Activated CD8-positive, alpha-beta memory T cell treated with anti-CD3 and anti-CD28 coated beads, Interleukin-2, amount 50 U/mL, for 4 hours (primary cell): ENCODE measurements around the gene DHX29.

Source experiments
- DNase-seq: peaks from one replicate; pipeline ENCODE4 v3.0.0-alpha.2; 2020

DHX29 gene

DNA sequence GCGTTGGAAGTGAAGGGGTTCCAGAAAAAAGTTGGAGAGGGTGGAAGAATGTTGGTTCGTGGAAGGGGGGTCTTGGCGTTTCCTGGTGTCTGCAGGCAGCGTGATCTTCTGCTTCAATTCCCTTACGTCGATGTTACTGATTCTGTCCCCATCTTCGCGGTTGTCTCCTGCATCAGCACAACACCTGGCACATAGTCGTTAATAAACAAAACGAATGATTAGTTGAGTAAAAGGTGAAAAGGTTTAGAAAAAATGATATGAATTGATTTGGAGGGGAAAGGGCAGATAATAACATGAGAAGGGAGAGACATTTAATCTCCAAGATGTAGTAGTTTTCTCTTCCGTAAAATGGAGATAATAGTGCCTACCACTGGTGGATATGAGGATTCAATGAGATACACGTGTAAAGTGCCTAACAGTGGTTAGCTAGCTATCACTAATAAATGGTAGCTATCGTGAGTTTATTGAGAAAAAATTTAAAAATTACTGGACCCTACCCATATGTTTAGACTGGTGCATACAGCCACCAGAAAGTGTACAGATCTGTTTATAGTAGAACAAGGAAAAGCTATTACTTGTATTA lies 851 bp upstream of the DHX29 start:
- no peak for DNase-seq

DNA sequence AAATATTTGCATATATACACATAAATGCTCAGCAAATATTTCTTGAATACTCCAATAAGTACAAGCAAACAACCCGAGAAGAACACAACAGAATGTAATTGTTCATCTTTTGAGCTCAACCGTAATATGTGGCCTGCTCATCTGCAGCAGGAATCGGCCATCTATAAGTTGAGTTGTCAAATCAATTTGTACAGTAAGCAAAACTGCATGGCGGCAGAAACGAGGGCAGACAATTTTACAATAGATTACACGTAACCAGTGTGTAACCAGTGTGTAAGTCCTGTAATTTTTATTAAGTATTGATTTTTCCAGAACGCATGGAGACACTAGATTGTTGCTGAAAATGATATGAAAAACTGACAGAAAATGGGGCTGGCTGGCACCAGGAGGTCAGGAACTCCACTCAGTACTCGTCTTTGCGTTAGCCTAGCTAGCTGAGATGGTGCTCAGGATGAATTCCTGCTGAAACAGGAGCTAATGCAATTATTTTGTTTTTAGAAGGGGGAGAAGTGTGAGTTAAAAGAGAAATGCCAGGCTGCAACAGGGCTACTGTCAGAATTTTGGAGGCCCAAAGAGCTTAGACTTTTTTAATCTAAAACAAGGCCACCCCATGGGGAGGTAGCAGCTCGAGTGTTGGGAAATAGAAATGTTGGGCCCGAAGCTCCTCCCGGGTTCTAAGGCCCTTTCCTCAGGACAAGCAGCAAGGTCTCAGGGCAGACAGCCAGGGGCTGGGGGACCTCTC lies 682 bp downstream of the DHX29 start:
- no peak for DNase-seq

DNA sequence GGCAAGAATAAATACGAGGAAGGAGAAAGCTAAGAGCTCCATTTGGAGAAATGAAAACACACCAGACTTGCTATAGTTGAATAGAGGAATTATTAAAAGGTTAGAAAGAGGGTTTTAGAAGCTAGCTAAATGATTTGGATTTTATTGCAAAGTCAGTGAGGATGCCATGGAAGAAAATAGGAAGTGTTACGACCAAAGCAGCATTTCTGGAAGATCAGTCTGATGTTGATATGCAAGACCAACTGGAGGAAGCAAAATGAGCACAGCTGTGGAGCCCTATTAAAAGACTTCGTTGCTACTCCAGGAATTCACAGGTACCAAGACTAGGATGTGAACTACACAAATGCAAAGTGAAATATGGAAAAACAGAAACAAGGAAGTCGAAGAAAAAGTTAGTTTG lies 2.1 kb downstream of the DHX29 start:
- DNase-seq = no peak

DNA sequence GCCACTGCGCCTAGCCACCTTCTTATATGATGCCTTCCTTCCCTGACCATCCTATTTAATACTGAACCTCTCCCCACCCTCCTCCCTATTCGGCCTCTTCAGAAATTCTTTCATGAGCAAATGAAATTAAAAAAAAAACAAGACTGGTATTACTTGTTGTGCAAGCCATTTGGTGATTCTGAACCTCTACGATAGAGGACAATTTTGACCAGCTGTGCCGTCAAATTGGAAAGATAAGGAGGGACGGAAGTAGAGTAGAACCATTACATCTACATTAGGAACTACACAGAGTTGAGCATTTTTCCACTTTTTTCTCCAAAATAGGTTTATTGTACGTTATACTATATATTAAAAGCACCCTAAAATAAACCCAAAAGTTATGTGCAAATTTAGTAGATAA lies 2.9 kb downstream of the DHX29 start:
- DNase-seq = no peak

DNA sequence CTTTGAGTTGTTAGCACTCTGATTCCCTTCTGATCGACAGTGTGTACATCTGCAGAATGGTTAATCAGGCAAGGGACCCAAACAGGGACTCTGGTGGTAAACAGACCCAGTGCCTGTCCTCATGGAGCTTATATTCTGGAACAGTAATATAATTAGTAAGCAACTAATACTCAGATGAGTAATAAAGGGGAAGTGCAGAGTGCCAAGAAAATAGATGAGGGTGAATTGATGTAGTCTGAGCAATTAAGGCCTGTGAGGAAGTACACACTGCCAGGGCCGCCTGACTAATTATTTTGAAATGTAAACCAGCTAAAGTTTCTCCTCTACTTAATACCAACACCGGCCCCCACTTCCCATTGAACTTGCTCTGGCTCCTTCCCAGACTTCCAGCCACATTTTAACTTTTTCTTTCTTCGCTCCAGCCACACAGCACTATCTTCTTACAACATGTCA lies 4.2 kb downstream of the DHX29 start:
- DNase-seq = no peak

DNA sequence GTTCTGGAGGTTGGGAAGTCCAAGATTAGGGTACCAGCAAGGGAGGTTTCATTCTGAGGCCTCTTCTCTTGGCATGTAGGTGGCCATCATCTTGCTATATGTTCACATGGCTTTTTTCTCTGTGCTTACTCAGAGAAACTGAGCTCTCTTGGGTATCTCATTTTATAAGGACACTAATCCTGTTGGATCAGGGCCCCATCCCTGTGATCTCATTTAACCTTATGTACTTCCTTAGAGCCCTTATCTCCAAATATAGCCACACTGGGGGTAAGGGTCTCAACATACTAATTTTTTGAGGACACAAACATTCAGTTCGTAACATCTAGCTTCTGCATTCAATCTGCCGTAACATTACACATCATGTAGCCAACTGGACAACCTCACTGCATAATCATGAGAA lies 6.6 kb downstream of the DHX29 start:
- DNase-seq = no peak

DNA sequence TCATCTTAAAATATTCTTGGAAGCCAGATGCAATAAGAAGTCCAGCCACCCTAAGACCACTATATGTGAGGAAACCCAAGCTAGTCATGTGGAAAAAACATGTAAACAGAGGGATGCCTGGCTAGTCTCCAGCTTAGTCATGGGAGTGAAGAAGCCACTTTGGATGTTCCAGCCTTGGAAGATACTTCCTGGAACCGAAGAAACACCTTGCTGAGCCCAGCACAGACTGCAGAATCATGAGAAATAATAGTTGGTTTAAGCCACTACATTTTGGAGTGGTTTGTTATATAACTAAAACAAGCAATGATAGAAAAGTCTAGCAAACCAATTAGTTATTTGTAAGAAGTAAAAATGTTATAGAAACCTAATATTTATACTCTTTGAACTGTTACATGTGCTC lies 12.6 kb downstream of the DHX29 start:
- DNase-seq = no peak

DNA sequence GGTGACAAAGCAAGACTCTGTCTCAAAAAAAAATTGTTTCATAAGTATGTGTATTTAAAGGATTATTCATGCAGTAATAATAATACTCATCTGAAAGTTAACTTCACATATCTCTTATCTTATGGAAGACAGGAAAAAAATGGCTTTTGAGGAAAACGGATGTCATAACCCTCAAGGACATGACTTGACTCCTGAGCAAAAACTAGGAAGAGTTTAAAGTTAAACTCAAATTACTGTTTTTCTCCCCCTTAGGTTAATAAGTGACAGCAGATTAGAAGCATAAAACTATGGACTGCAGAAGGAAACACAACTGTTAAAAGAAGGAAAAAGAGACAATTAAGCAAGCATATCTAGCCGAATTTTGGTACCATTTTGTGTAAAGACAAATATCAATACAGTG lies 16.5 kb downstream of the DHX29 start:
- DNase-seq = no peak

DNA sequence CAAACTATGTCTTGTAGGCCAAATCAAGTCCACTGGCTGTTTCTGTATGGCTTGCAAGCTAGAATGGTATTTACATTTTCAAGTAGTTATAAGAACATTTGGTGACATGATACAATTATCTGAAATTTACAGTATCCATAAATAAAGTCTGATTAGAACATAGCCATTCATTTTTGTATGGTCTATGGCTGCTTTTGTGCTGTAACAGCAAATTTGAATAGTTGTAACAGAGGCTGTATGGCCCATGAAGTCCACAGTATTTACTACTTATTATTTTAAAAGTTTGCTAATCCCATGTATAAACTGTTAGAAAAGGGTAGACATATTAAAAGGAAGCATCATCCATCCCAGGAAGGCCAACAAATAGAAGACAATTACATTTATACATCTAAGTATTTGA lies 17.7 kb downstream of the DHX29 start:
- no peak for DNase-seq

DNA sequence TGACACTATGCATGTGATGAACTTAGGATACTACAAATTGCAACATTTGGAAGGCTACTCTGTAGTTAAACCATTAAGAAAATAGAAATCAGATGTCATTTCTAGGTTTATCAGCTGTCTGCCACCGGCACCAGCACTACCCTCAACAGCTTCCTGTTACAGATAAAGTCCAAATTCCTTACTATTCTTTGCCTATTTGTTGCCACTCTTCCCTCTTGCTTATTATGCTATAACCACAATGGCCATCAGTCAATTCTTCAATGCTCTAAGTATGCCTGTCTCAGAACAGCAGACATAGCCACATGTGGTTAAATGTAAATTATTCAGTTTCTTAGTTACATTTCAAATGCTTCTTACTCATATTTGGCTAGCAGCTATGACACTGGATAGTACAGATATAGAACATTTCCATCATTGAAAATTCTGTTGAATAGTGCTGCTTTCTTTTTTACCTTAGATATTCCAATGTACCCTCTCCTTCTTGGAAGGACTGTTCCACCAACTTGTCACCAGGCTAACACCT lies 21.0 kb downstream of the DHX29 start:
- DNase-seq = no peak

DNA sequence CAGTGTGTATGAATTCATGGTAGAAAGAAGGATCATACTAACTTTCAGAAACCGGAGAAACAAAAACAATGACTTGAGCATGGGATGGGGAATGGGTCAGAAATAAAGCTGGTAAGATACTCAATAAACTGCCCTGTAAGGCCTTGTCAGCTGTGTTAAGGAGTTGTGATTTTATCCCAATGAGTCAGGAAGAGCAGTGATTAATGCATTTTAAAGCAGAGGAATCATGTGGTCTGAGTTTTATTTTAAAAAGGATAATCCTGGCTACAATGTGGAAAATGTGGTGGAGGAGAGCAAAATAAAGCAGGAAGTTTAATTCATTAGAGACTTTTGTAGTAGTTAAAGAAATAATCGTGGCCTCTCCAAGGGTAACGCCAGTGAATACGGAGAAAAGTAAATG lies 28.7 kb downstream of the DHX29 start:
- DNase-seq = no peak

DNA sequence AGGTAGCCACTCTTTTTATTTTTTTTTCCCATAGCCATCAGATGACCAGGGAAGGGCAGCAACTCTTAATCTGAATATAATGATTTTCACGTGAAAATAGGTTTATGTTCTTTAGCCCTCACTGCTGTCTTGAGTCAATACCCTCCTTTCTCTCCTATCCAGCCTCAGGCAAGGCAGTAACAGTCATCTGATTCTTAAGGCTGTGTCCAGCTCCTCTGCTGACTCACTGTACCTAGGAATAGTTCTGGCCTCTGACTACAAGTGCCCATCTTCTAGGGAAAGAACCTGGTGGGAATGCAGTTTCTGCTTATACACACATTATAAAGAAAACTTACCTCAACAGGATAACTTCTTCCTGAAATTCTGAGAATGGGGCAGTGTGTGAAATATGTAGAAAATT lies 30.7 kb downstream of the DHX29 start:
- DNase-seq = no peak

DNA sequence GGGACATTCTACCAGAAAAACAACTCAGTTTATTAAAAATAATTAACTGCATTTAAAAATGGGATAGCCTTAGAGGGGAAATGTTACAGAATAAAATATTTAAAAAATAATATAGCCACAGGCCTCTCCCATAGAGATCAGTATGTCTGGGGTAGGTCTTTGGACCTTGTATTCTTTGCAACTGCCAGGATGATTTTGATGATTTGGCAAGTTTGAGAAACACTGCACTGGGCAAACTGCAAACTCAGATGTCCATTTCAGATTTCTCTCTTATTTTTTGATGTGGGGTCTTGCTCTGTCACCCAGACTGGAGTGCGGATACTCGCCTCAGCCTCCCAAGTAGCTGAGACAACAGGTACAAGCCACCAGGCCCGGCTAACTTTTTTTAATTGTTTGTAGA lies 49.2 kb downstream of the DHX29 start:
- no peak for DNase-seq

DNA sequence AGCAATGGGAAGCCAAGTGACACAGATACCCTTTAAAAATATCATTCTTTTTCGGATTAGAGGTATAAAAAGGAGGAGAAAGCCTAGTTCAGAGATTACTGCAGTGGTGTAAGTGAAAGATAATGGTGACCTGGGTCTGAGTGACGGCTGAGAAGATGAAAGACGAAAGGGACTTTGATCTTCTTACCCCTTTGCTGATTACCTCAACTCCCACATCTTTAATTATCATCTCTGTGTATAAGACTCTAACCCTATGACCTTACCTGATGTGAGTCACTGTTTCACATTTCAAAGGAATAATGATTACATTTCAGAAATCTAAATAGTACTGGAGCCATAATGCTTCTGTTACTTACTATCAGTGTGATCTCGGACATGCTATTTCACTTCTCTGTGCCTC lies 52.7 kb downstream of the DHX29 start:
- no peak for DNase-seq

DNA sequence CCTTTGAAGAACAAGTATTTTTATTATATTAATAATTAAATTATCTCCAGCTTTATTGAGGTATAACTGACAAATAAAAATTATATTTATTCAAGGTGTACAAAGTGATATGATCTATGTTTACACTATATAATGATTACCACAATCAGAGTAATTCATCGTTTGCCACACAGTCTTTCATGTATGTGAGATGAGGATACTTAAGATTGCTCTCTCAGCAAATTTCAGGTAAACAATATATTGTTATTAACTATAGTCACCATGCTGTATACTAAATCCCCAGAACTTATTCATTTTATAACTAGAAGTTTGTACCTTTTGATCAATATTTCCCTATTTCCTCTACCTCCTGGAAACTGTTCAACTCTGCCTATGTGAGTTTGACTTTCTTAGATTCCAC lies 57.4 kb downstream of the DHX29 start:
- DNase-seq = no peak

DNA sequence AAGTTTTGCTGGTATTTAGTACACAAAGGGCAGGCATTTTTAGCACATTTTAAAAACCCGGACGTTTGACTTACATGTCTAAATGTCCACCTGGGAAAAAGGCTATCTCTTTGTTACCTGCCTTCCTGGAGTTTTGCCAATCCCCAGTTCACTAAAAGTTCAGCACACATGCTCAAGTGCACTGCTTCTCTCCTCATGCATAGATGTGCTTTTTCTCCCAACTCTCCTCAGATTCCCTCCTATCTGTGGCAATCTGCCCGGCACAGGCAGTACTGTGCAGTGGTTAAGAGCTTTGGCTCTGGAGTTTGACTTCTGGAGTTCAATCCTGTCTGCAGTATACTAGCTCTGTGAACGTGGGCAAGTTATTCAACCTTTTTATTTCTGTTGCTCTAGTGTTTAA lies 65.7 kb downstream of the DHX29 start:
- no peak for DNase-seq

DNA sequence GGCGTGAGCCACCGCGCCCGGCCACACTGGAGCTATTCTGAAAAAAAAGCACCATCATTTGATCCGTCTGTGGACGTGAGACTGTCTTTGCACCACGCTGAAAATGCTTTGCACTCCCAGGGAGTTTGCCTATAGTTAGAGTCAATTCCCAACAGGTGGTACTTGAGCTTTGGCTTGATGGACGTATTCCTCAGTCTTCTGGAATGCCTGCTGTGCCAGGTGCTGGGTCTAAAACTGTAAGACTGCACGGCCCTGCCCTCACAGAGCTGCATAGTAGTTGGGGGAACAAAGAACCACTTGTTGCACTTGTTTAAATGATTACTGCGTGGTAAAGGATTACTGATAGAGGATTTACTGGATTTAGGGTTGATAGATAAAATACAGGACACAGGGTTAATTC lies 70.7 kb downstream of the DHX29 start:
- no peak for DNase-seq

DNA sequence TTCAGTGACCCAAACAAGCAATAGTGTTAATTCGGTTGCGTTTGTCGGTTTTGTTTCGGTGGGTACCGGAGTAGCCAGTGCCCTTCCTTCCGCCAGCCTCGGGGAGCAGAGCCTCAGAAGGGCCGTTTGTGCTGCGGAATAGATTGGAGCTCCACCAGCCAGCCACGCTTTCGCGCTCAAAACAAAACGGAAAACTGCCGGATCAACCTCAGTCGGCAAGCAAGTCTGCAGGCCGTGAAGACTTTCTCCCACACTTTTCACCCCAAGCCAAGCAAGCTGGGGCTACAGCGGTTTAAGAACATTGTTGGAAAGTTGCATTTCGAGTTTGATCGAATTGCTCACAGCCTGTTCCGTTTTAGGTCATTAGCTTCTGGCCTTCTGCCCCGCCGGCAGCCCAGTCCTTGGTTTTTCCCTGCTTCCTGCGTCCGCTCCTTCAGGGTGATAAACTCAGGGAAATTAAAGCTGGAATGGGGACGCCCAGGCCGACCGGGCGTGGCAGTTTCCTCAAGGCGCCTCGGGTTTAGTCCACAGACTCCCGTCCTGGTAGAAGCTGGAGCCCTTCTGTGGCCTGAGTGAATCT lies 73.3 kb downstream of the DHX29 start:
- DNase-seq = no peak

DNA sequence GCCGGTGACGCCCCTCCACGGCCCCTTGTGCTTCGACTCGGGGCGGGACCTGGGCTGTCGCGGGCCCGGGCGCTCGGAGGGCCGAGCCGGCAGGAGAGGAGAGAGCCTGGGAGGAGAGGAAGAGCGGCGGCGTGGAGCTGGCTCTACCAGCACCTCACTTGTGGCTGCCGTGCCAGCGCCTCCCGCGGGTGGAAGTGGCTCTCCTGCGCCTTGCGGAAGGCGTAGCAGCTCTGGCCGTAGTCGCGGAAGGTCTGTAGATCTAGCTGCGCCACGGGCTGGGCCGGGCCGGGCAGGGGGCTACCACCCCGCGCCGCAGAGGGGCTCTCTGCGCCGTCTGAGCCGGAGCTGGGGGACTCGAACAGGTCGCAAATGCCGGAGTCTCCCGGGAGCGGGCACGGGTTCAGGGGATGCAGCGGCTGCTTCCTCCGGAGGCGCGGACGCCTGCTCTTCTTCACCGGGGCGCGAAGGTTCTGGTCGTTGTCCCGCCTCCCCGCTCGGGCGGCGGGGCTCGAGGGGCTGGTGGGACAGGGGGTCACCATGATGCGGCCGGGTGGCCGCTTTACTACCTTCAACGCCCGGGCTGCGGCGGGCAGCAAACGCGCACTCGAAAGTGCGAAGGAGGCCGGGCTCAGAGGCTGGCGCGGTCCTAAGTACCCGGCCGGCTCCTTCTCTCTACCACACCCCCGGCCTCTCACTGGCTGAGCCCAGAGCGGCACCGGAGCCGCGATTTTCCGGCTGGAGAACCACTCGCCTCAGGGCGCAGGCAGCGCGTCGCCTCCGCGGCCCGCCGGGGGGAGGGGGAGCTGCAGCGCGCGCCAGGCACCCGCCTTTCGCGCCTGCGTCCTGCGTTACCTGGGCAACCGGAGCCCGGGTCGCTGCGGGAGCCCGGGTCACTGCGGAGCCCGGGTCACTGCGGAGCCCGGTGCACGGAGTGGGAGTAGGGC lies 74.2 kb downstream of the DHX29 start, which contains the start of gene CCNO:
CCNO (minus strand) TSS at position 624 of the 944 bp plus-strand sequence; CDS start at position 539, 85 bp downstream.
- DNase-seq = peak; percentile 53

DNA sequence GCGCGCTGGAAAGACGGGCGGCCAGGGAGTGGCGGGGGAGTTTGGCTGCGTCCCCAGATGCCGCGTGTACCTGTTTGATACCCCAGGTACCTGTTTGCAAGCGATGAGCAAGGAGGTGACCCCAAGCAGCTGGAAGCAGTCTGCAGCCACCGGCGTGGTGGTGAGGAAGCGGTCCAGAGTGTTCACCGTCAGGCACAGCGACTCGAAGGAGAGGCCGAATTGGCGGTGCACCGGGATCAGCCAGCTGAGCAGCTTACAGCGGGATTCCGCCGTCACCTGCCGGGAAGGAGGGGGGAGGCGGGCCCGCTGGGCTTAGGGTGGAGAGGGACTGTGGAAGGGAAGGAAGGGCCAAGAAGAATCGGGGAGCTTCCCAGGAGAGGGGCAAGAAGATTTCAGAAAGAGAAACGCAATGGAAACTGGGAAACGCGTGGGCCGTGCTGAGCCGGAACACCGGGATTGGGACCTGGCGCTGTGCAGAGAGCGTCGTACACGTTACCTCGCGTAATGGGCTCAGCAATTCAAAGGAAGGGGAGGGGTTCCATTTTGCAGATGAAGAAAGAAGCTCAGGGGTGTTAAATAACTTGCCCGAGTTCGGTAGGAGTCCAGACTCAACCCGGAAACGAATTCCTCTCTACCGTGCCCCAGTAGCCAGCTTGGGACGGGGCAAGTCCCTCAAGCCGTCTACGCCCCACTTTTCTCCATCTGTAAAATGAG lies 75.1 kb downstream of the DHX29 start:
- no peak for DNase-seq

DNA sequence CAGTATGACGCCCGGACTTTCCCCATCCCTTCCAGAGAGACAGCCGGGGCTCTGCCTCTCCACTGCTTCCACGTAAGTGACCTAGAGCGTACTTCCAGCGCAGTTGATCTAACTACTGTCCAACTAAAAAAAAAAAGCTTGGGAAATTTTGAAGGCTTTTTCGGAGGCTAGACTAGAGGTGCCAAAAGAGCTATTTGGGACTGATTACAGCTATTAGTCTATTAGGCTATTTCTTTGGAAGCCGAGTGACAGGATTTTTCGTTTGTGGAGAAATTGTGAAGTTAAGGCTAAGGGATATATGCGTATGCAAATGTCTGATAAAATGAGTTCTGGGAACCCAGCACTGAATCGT lies 75.6 kb downstream of the DHX29 start:
- no peak for DNase-seq
